ENCODE data around the gene COL10A1.

COL10A1 gene

GRCh38 chr6:116078522-116078921 lies 47.4 kb downstream of the COL10A1 start:
- no peak for DNase-seq

GRCh38 chr6:116074732-116075390 lies 51.1 kb downstream of the COL10A1 start:
- no peak for DNase-seq

GRCh38 chr6:116073765-116074440 lies 52.0 kb downstream of the COL10A1 start:
- no peak for DNase-seq

- DNase-seq, result no peak
These were observed 53.6 kb downstream of the COL10A1 start for GRCh38 chr6:116072368-116072767.

GRCh38 chr6:116070616-116071389 lies 55.1 kb downstream of the COL10A1 start:
- no peak for DNase-seq

GRCh38 chr6:116070101-116070500 lies 55.8 kb downstream of the COL10A1 start:
- no peak for DNase-seq
